ENCODE data around the gene CRYGN. TPM values are rescaled to one million over a fixed set of nuclear protein-coding genes. Genes with fewer than 3 reads are reported as not detected.

CRYGN gene
- total and polyA plus RNA-seq, 2 of the 13 experiments (the other 11 are each of a cell fraction or from before 2014, with no cell fraction given): 0.11 TPM; not detected in 1

DNA sequence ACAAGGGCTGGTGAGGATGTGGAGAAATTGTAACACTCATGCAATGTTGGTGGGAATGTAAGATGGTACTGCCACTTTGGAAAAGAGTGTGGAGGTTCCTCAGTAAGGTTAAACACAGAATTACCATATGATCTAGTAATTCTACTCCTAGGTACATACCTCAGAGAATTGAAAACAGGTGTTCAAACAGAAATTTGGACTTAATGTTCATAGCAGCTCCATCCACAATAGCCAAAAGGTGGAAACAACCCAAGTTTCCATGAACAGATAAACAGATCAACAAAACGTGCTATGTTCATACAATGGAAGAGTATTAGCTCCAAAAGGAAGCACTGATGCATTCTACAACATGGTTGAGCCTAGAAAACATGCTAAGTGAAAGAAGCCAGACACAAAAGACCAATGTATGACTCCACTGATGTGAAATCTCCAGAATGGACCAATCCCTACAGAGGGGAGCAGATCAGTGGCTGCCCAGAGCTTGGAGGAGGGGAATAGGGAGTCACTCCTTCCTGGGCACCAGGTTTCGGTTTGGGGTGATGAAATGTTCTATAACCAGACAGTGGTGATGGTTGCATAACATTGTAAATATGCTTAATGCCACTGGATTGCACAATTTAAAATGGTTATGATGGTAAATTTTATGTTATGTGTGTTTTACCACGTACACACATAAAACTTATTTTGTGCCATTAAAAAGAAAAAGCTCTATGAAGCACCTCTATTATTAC lies 24.4 kb downstream of the CRYGN start:
- CTCF ChIA-PET (ENCODE audit: low intra/inter-chr PET ratio, low total read pairs): no interaction called here
- no peak overlapping the region for H3K4me2 ChIP-seq (ENCODE audit: low read depth, low read length)
- TF ChIP-seq FOXA1 (IDR thresholded peaks at IDR 0.05) (no peak), FOXA1 (CRISPR knock-in tag; IDR thresholded peaks at IDR 0.05) (peak; percentile 44), HOXA5 (CRISPR knock-in tag; IDR thresholded peaks at IDR 0.05) (0 out of 2 replicates have a peak, but pooled peaks have one; percentile 6), EP300 (IDR thresholded peaks at IDR 0.05; ENCODE audit: low read depth in 2 of 2, low read length in 2 of 2) (0 out of 4 replicates have a peak, but pooled peaks of 1 of the 2 experiments have one; percentile 11), EP300 (CRISPR knock-in tag; IDR thresholded peaks at IDR 0.05; ENCODE audit: borderline replicate concordance) (no peak), CBX1 (IDR thresholded peaks at IDR 0.05; ENCODE audit: low read depth) (no peak), GATAD2A (CRISPR knock-in tag; IDR thresholded peaks at IDR 0.05) (peak; percentile 65; the same call in 1 of the 2 replicates), TEF (CRISPR knock-in tag; IDR thresholded peaks at IDR 0.05) (0 out of 2 replicates have a peak, but pooled peaks have one; percentile 39), FOSL2 (CRISPR knock-in tag; IDR thresholded peaks at IDR 0.05) (0 out of 2 replicates have a peak, but pooled peaks have one; percentile 10), KLF16 (CRISPR knock-in tag; IDR thresholded peaks at IDR 0.05) (0 out of 4 replicates have a peak, but pooled peaks of 1 of the 2 experiments have one; percentile 31), BCL6 (CRISPR knock-in tag; IDR thresholded peaks at IDR 0.05) (peak; percentile 52), ZNF10 (CRISPR knock-in tag; IDR thresholded peaks at IDR 0.05; ENCODE audit: borderline replicate concordance, low read depth) (no peak), CEBPG (CRISPR knock-in tag; IDR thresholded peaks at IDR 0.05) (peak; percentile 80), CEBPB (IDR thresholded peaks at IDR 0.05; ENCODE audit: borderline replicate concordance, low read depth, low read length) (peak; percentile 89), SOX13 (IDR thresholded peaks at IDR 0.05) (no peak), SOX13 (CRISPR knock-in tag; conservative IDR thresholded peaks at IDR 0.05 in 1 of 2, IDR thresholded peaks at IDR 0.05 in 1 of 2) (peak in 1 of 2 experiments; percentile 10; a peak in 1 of 4 replicates), ZBTB3 (CRISPR knock-in tag; IDR thresholded peaks at IDR 0.05; ENCODE audit: borderline replicate concordance, low read depth) (peak; percentile 41; the same call in 1 of the 2 replicates), HMG20A (CRISPR knock-in tag; IDR thresholded peaks at IDR 0.05; ENCODE audit: borderline replicate concordance) (0 out of 2 replicates have a peak, but pooled peaks have one; percentile 34), NPAS2 (CRISPR knock-in tag; IDR thresholded peaks at IDR 0.05; ENCODE audit: borderline replicate concordance) (no peak)
- TF ChIP-seq, protein P1, sequence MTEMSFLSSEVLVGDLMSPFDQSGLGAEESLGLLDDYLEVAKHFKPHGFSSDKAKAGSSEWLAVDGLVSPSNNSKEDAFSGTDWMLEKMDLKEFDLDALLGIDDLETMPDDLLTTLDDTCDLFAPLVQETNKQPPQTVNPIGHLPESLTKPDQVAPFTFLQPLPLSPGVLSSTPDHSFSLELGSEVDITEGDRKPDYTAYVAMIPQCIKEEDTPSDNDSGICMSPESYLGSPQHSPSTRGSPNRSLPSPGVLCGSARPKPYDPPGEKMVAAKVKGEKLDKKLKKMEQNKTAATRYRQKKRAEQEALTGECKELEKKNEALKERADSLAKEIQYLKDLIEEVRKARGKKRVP (CRISPR knock-in tag; IDR thresholded peaks at IDR 0.05): peak in 1 of 2 experiments; percentile 87; a peak in 2 of 4 replicates
- TF ChIP-seq, protein P2, sequence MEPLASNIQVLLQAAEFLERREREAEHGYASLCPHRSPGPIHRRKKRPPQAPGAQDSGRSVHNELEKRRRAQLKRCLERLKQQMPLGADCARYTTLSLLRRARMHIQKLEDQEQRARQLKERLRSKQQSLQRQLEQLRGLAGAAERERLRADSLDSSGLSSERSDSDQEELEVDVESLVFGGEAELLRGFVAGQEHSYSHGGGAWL (CRISPR knock-in tag; IDR thresholded peaks at IDR 0.05): no peak

More for the DNA sequence above, 24.4 kb downstream of the CRYGN start:
- peaks cover 32% of the 10 kb centered on the region for H3K4me1 ChIP-seq (ENCODE audit: insufficient read depth, low read length)
- no peaks in the 10 kb centered on the region for H4K20me1 ChIP-seq (ENCODE audit: insufficient read depth, low read length)
- no peak overlapping the region for H3K27ac ChIP-seq (ENCODE audit: extremely low read length, insufficient read depth, low read length)
- H3K9me3 ChIP-seq (ENCODE audit: low read length): no peaks in the 10 kb centered on the region; the same call in 1 of the 2 replicates
- ATAC-seq (0 out of 3 replicates have a peak, but pooled peaks have one; percentile 26), FAIRE-seq (no peak), DNase-seq (ENCODE audit: low spot score) (peak; percentile 29)
- no peak overlapping the region for H2AFZ ChIP-seq (ENCODE audit: low read length)
- no peak overlapping the region for H3K9ac ChIP-seq (ENCODE audit: insufficient read depth, low read depth, low read length)
- no peaks in the 10 kb centered on the region for H3K79me2 ChIP-seq (ENCODE audit: insufficient read depth, low read length)
- BruUV-seq (replicated peaks): no TSS peak
- no peak overlapping the region for H3K4me3 ChIP-seq (replicated peaks in 1 of 3; ENCODE audit: insufficient read depth in 1 of 3, low read depth in 2 of 3, low read length in 3 of 3)
- H3K27me3 ChIP-seq (ENCODE audit: control insufficient read depth in 1 of 2, insufficient read depth in 2 of 2, low read length in 2 of 2): peaks cover 2 to 32% of the 10 kb centered on the region in 2 experiments; a peak in 4 of 5 replicates
- H3K36me3 ChIP-seq (replicated peaks in 1 of 2; ENCODE audit: control insufficient read depth in 1 of 2, insufficient read depth in 2 of 2, low read length in 2 of 2): no peaks in the 10 kb centered on the region
- intact Hi-C loops (cut with micrococcal nuclease; ENCODE audit: unreplicated experiment): no loop called here
- in situ Hi-C loops (cut with HindIII; ENCODE audit: extremely low pct_ligation_motif_present, low pct_unique_long_range_greater_than_20kb): no loop called here
- WGBS (ENCODE audit: low lambda C conversion rate): 4% methylated on average over 3 of the region's 3 CpGs
- POLR2A ChIA-PET: interaction anchor here (0.6 kb wide), 1 partner anchor 101 kb away, joined by 4 read pairs; no protein-coding TSS in a partner anchor
